ENCODE measurements around the gene RLN3. TPM values are rescaled to one million over a fixed set of nuclear protein-coding genes. Genes with fewer than 3 reads are reported as not detected.

The RLN3 gene
- total and polyA plus RNA-seq, 4 donors, result not detected

DNA sequence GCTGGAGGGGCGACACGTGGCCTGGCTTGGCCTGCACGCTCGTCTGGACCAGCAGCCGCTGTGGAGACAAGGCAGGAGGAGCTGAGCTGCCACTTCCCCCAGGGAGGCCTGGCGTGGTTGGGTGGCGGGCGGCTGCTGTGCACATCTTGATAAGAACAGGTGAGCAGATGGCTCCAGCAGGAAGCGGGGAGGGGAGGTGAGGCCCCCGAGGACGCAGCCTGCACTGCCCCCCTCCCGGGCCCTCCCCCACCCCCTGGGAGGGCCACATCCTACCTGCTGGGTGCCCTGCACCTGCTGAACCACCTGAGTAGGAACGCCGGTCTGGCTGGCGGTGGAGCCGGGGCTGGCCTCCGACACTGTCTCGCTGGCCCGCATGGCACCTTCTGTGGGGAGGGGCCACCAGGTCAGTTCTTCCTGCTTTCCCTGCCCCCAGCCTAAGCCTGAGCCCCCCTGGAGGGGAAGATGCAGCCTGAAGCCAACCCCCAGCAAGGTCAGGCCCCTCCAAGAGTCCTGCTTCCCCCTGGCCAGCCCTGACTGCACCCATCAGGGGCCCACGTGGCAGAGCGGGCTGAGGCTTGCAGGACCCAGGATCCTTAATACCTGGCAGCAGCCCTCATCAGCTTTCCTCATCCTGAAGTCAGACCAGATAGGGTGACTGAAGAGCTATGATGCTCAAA, 44.6 kb upstream of the RLN3 start:
- Histone ChIP-seq H3K4me1 (ENCODE audit: control insufficient read depth, insufficient read depth, low read length) (peaks cover 30% of the 10 kb centered on the region), H3K36me3 (ENCODE audit: control insufficient read depth, insufficient read depth, low read length) (peaks cover 92% of the 10 kb centered on the region)

DNA sequence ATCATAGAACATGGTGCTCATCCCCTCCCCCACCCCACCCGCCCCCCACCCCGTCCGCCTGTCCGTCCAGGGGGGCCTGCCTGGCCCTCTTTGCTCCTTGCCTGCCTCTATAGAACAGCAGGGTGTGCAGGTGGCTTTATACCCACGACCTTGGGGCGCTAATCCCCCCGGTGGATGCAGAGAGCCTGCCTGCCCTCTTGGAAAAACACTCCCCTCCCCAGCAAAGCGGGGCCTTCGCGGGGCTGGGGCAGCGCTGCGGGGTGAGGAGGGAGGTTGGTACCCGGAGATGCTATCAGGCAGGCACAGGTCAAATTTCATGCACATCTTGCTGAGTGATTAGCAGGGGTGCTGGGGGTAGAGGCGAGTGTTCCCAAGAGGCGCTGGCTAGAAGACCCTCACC, 43.8 kb upstream of the RLN3 start:
- DNase-seq (ENCODE audit: low read depth in 4 of 6, low spot score in 6 of 6), result no peak
- no peak overlapping the region for H3K27ac ChIP-seq (ENCODE audit: low read depth, low read length)
- no peaks in the 10 kb centered on the region for H3K27me3 ChIP-seq (ENCODE audit: control insufficient read depth, insufficient read depth, low read length)
- no peaks in the 10 kb centered on the region for H3K9me3 ChIP-seq (ENCODE audit: control insufficient read depth, insufficient read depth, low read length)
- no CpG with 5 or more reads among the region's 15 CpGs for WGBS (ENCODE audit: insufficient coverage)
- H3K36me3 ChIP-seq (ENCODE audit: control insufficient read depth, insufficient read depth, low read length), result peaks cover 97% of the 10 kb centered on the region
- no peak overlapping the region for H3K4me3 ChIP-seq (ENCODE audit: low read depth, low read length)
- peaks cover 25% of the 10 kb centered on the region for H3K4me1 ChIP-seq (ENCODE audit: control insufficient read depth, insufficient read depth, low read length)

More for the DNA sequence above, 44.6 kb upstream of the RLN3 start:
- WGBS (ENCODE audit: insufficient coverage), result 88% methylated on average over 20 of the region's 21 CpGs
- H3K27me3 ChIP-seq (ENCODE audit: control insufficient read depth, insufficient read depth, low read length), result no peaks in the 10 kb centered on the region
- no peak overlapping the region for H3K27ac ChIP-seq (ENCODE audit: low read depth, low read length)
- no peak for DNase-seq (ENCODE audit: low read depth in 4 of 6, low spot score in 6 of 6)
- no peaks in the 10 kb centered on the region for H3K9me3 ChIP-seq (ENCODE audit: control insufficient read depth, insufficient read depth, low read length)
- no peak overlapping the region for H3K4me3 ChIP-seq (ENCODE audit: low read depth, low read length)

DNA sequence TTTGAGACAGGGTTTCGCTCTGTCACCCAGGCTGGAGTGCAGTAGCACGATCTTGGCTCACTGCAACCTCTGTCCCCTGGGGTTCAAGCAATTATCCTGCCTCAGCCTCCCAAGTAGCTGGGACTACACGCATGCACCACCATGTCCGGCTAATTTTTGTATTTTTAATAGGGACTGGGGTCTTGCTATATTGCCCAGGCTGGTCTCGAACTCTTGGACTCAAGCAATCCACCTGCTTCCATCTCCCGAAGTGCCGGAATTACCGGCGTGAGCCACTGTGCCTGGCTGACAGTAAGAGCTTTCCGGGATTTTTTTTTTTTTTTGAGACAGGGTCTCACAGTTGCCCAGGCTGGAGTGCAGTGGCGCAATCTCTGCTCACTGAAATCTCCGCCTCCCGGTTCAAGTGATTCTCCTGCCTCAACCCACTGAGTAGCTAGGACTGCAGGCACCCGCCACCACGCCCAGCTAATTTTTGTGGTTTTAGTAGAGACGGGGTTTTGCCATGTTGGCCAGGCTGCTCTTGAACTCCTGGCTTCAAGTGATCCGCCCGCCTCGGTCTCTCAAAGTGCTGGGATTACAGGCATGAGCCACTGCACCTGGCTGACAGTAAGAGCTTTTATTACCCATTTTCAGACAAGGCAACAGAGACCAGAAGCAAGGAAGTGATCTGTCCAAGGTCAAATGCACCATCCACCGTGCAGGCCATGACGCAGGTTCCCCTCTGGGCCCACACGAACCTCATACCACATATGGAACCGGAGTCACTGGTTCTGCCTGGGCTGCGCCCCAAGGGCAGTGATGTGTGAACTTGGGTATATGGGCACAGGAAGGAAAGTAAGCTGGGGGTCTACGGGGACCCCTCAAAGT, 42.8 kb upstream of the RLN3 start:
- Histone ChIP-seq H3K4me1 (ENCODE audit: control insufficient read depth, insufficient read depth, low read length) (peaks cover 18% of the 10 kb centered on the region), H3K27me3 (ENCODE audit: control insufficient read depth, insufficient read depth, low read length) (no peaks in the 10 kb centered on the region), H3K36me3 (ENCODE audit: control insufficient read depth, insufficient read depth, low read length) (peaks cover 96% of the 10 kb centered on the region), H3K9me3 (ENCODE audit: control insufficient read depth, insufficient read depth, low read length) (no peaks in the 10 kb centered on the region), H3K4me3 (ENCODE audit: low read depth, low read length) (no peak overlapping the region), H3K27ac (ENCODE audit: low read depth, low read length) (no peak overlapping the region)
- DNase-seq (ENCODE audit: low read depth in 4 of 6, low spot score in 6 of 6), result no peak
- whole genome bisulfite sequencing (ENCODE audit: insufficient coverage), result 92% methylated on average over 14 of the region's 25 CpGs

GRCh38 chr19:13985771-13986347, 42.1 kb upstream of the RLN3 start:
- peak overlapping the region; percentile 67 for H3K27ac ChIP-seq (ENCODE audit: low read depth, low read length)
- H3K4me1 ChIP-seq (ENCODE audit: control insufficient read depth, insufficient read depth, low read length), result peaks cover 18% of the 10 kb centered on the region
- H3K4me3 ChIP-seq (ENCODE audit: low read depth, low read length), result no peak overlapping the region
- DNase-seq (ENCODE audit: low read depth in 4 of 6, low spot score in 6 of 6), result no peak
- WGBS (ENCODE audit: insufficient coverage), result 80% methylated on average over 9 of the region's 10 CpGs
- H3K36me3 ChIP-seq (ENCODE audit: control insufficient read depth, insufficient read depth, low read length), result peaks cover 96% of the 10 kb centered on the region
- H3K27me3 ChIP-seq (ENCODE audit: control insufficient read depth, insufficient read depth, low read length), result no peaks in the 10 kb centered on the region
- no peaks in the 10 kb centered on the region for H3K9me3 ChIP-seq (ENCODE audit: control insufficient read depth, insufficient read depth, low read length)

GRCh38 chr19:13986348-13986904, 41.5 kb upstream of the RLN3 start:
- Histone ChIP-seq H3K36me3 (ENCODE audit: control insufficient read depth, insufficient read depth, low read length) (peaks cover 96% of the 10 kb centered on the region), H3K27ac (ENCODE audit: low read depth, low read length) (peak overlapping the region; percentile 67), H3K4me1 (ENCODE audit: control insufficient read depth, insufficient read depth, low read length) (peaks cover 18% of the 10 kb centered on the region), H3K9me3 (ENCODE audit: control insufficient read depth, insufficient read depth, low read length) (no peaks in the 10 kb centered on the region), H3K4me3 (ENCODE audit: low read depth, low read length) (no peak overlapping the region), H3K27me3 (ENCODE audit: control insufficient read depth, insufficient read depth, low read length) (no peaks in the 10 kb centered on the region)
- peak in 2 of 6 donors; percentile 67 to 69 for DNase-seq (ENCODE audit: low read depth in 4 of 6, low spot score in 6 of 6)
- 49% methylated on average over 19 of the region's 19 CpGs for WGBS (ENCODE audit: insufficient coverage)

- DNase-seq (ENCODE audit: low read depth in 4 of 6, low spot score in 6 of 6), result no peak
- Histone ChIP-seq H3K27me3 (ENCODE audit: control insufficient read depth, insufficient read depth, low read length) (no peaks in the 10 kb centered on the region), H3K36me3 (ENCODE audit: control insufficient read depth, insufficient read depth, low read length) (peaks cover 95% of the 10 kb centered on the region), H3K9me3 (ENCODE audit: control insufficient read depth, insufficient read depth, low read length) (no peaks in the 10 kb centered on the region), H3K4me1 (ENCODE audit: control insufficient read depth, insufficient read depth, low read length) (peaks cover 18% of the 10 kb centered on the region), H3K27ac (ENCODE audit: low read depth, low read length) (peak overlapping the region; percentile 67), H3K4me3 (ENCODE audit: low read depth, low read length) (no peak overlapping the region)
- 80% methylated on average over 10 of the region's 17 CpGs for WGBS (ENCODE audit: insufficient coverage)
Measured at GRCh38 chr19:13987101-13987890, 40.7 kb upstream of the RLN3 start.

DNA sequence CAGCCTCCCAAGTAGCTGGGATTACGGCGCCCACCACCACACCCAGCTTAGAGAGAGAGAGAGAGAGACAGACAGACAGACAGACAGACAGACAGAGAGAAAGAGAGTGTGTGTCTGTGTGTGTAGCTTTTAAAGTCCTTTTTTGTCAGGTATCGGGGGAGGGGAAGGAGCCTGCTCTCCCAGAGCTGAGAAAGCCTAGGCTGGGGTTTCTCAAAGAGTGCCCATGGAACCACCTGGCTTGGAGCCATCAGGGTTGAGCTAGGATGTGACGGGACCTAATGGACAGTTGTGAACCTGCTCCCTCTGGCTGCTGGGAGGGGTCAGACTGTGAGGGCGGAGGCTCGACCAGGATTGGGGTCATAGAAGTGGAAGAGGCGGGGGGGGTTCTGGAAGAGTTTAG, 38.5 kb upstream of the RLN3 start:
- peaks cover 90% of the 10 kb centered on the region for H3K36me3 ChIP-seq (ENCODE audit: control insufficient read depth, insufficient read depth, low read length)
- H3K27me3 ChIP-seq (ENCODE audit: control insufficient read depth, insufficient read depth, low read length), result no peaks in the 10 kb centered on the region
- 79% methylated on average over 7 of the region's 7 CpGs for WGBS (ENCODE audit: insufficient coverage)
- no peak overlapping the region for H3K27ac ChIP-seq (ENCODE audit: low read depth, low read length)
- H3K4me1 ChIP-seq (ENCODE audit: control insufficient read depth, insufficient read depth, low read length), result peaks cover 26% of the 10 kb centered on the region
- no peak for DNase-seq (ENCODE audit: low read depth in 4 of 6, low spot score in 6 of 6)
- H3K9me3 ChIP-seq (ENCODE audit: control insufficient read depth, insufficient read depth, low read length), result no peaks in the 10 kb centered on the region
- H3K4me3 ChIP-seq (ENCODE audit: low read depth, low read length), result no peak overlapping the region

DNA sequence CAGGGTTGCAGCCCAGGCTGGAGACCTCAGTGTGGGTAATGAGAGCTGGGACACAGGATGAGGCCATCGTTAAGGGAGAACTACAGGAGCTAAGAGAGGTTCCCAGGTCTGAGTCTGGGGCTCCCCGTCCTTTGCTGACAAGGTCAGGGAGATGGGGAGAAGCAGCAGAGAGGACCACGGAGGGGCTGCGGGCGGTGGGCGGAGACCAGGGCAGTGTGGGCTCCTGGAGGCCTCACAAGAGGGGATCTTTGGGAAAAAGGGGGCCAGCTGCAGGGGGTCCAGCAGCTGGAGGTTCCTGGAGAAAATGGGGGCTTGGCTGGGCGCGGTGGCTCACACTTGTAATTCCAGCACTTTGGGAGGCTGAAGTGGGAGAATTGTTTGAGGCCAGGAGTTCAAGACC, 37.9 kb upstream of the RLN3 start:
- WGBS (ENCODE audit: insufficient coverage), result 92% methylated on average over 8 of the region's 8 CpGs
- Histone ChIP-seq H3K27me3 (ENCODE audit: control insufficient read depth, insufficient read depth, low read length) (no peaks in the 10 kb centered on the region), H3K4me3 (ENCODE audit: low read depth, low read length) (no peak overlapping the region), H3K4me1 (ENCODE audit: control insufficient read depth, insufficient read depth, low read length) (peaks cover 27% of the 10 kb centered on the region), H3K27ac (ENCODE audit: low read depth, low read length) (no peak overlapping the region), H3K9me3 (ENCODE audit: control insufficient read depth, insufficient read depth, low read length) (no peaks in the 10 kb centered on the region), H3K36me3 (ENCODE audit: control insufficient read depth, insufficient read depth, low read length) (peaks cover 89% of the 10 kb centered on the region)
- DNase-seq (ENCODE audit: low read depth in 4 of 6, low spot score in 6 of 6), result no peak

DNA sequence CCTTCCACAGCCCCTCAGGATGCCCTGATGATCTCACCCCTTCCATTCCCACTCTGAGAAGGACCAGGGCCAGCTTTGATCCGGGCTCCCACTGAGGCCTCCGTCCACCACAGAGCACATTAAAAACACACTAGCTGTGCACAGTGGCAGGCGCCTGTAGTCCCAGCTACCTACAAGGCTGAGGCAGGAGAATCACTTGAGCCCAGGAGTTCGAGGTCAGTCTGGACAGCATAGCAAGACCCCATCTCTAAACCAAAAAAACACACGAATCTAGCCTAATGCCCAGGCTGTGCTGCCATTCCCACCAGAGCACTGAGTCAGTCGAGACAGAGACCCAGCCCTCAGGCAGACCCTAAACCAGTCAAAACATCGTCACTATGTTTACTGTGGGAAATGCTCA, 35.9 kb upstream of the RLN3 start:
- no peak overlapping the region for H3K4me3 ChIP-seq (ENCODE audit: low read depth, low read length)
- H3K4me1 ChIP-seq (ENCODE audit: control insufficient read depth, insufficient read depth, low read length), result peaks cover 13% of the 10 kb centered on the region
- H3K27me3 ChIP-seq (ENCODE audit: control insufficient read depth, insufficient read depth, low read length), result no peaks in the 10 kb centered on the region
- no peaks in the 10 kb centered on the region for H3K9me3 ChIP-seq (ENCODE audit: control insufficient read depth, insufficient read depth, low read length)
- no peak overlapping the region for H3K27ac ChIP-seq (ENCODE audit: low read depth, low read length)
- 93% methylated on average over 7 of the region's 7 CpGs for WGBS (ENCODE audit: insufficient coverage)
- no peak for DNase-seq (ENCODE audit: low read depth in 4 of 6, low spot score in 6 of 6)
- peaks cover 82% of the 10 kb centered on the region for H3K36me3 ChIP-seq (ENCODE audit: control insufficient read depth, insufficient read depth, low read length)
